HepG2 (cell line): ENCODE measurements around the gene MNAT1. TPM values are rescaled to one million over a fixed set of nuclear protein-coding genes. Genes with fewer than 3 reads are reported as not detected.

Experiments
- ATAC-seq: fragments of 200-7000 bp; cut with Tn5 transposase; 3 replicates; pipeline ENCODE4 v1.9.1; 2020; ENCODE audit warnings: mild to moderate bottlenecking, moderate library complexity
- BruUV-seq: library from RNA; stranded (reverse); fragments of 400-500 nt; replicated peaks from 2 replicates; lab custom pipeline; 2021; lab: Mats Ljungman, UMichigan
- CTCF ChIA-PET: fragments of 300-600 bp; formaldehyde crosslinking; extraction: SDS; loops from one replicate; lab custom pipeline; 2021; ENCODE audit warnings: low total read pairs, inconsistent platforms, low intra/inter-chr PET ratio; lab: Yijun Ruan, JAX
- POLR2A ChIA-PET: fragments of 350-600 bp; sonication (Branson Sonifier 250); formaldehyde crosslinking; loops from one replicate; lab custom pipeline; 2020; ENCODE audit warnings: antibody characterized with exemption, inconsistent platforms; lab: Yijun Ruan, JAX
- DNase-seq: peaks from one replicate; pipeline ENCODE4 v3.0.0-alpha.2; 2015; ENCODE audit warnings: low spot score
- FAIRE-seq: peaks from 3 replicates; lab custom pipeline; 2011; peaks lifted over from hg19 to GRCh38; lab: Jason Lieb, UNC
- H2AFZ ChIP-seq: one replicate; pipeline ENCODE4 v1.6.1; 2011; ENCODE audit warnings: low read length, inconsistent platforms
- H3K27ac ChIP-seq: fragments of 300-600 bp; 3 replicates; pipeline ENCODE4 v1.8.0; 2011; ENCODE audit warnings: mixed run types, mild to moderate bottlenecking, mixed read lengths, low read length, inconsistent platforms; ENCODE audit not compliant: insufficient read depth; ENCODE audit errors: extremely low read length
- H3K27me3 ChIP-seq, 2 experiments: fragments of 200-600 bp in 1 of 2; 2 replicates in 1 of 2; 3 replicates in 1 of 2; pipeline versions ENCODE4 v1.6.0 to v1.8.0; 2011; ENCODE audit warnings: low read length in 2 of 2, mild to moderate bottlenecking in 2 of 2, moderate library complexity in 2 of 2, inconsistent platforms in 1 of 2; ENCODE audit not compliant: insufficient read depth in 2 of 2, control insufficient read depth in 1 of 2
- H3K36me3 ChIP-seq, 2 experiments: fragments of 200-600 bp in 1 of 2; replicated peaks in 1 of 2; 2 replicates in 1 of 2; 3 replicates in 1 of 2; pipeline versions ENCODE4 v1.5.1 to v1.8.0; 2011; ENCODE audit warnings: low read length in 2 of 2, inconsistent platforms in 1 of 2; ENCODE audit not compliant: insufficient read depth in 2 of 2, control insufficient read depth in 1 of 2
- H3K4me1 ChIP-seq: 2 replicates; pipeline ENCODE4 v1.5.1; 2012; ENCODE audit warnings: low read length, inconsistent platforms; ENCODE audit not compliant: insufficient read depth
- H3K4me2 ChIP-seq: 2 replicates; pipeline ENCODE4 v1.6.0; 2011; ENCODE audit warnings: low read depth, low read length, inconsistent platforms
- H3K4me3 ChIP-seq, 3 experiments: fragments of 200-600 bp in 1 of 3; sonication (generic), shearing (Covaris generic) in 1 of 3; replicated peaks in 1 of 3; 2 replicates each; pipeline ENCODE4 v1.5.1; 2011 to 2016; ENCODE audit warnings: low read length in 3 of 3, inconsistent platforms in 2 of 3, low read depth in 2 of 3, mild to moderate bottlenecking in 2 of 3, control low read depth in 1 of 3, mixed read lengths in 1 of 3; ENCODE audit not compliant: insufficient read depth in 1 of 3
- H3K79me2 ChIP-seq: one replicate; pipeline ENCODE4 v1.6.1; 2011; ENCODE audit warnings: low read length, inconsistent platforms; ENCODE audit not compliant: insufficient read depth
- H3K9ac ChIP-seq: 2 replicates; pipeline ENCODE4 v1.6.0; 2011; ENCODE audit warnings: mild to moderate bottlenecking, low read depth, low read length, inconsistent platforms; ENCODE audit not compliant: insufficient read depth
- H3K9me3 ChIP-seq: 2 replicates; pipeline ENCODE4 v1.5.1; 2012; ENCODE audit warnings: mild to moderate bottlenecking, low read length
- H4K20me1 ChIP-seq: 2 replicates; pipeline ENCODE4 v1.6.0; 2011; ENCODE audit warnings: inconsistent platforms, mild to moderate bottlenecking, low read length, moderate library complexity; ENCODE audit not compliant: insufficient read depth
- ERF ChIP-seq: IDR thresholded peaks from 2 replicates; pipeline ENCODE4 v1.6.1; 2018; ENCODE audit warnings: missing biosample characterization, missing genetic modification reagents
- HMGXB4 ChIP-seq, 2 experiments: sonication (generic) in 1 of 2; formaldehyde crosslinking in 1 of 2; IDR thresholded peaks; 2 replicates each; pipeline versions ENCODE4 v1.4.0 to v1.6.1; 2018 to 2020; ENCODE audit warnings: missing genetic modification reagents in 2 of 2, borderline replicate concordance in 1 of 2, low read depth in 1 of 2, mild to moderate bottlenecking in 1 of 2, missing biosample characterization in 1 of 2
- HOXA7 ChIP-seq: sonication (generic); formaldehyde crosslinking; IDR thresholded peaks from 2 replicates; pipeline ENCODE4 v1.8.1; 2022; ENCODE audit warnings: mild to moderate bottlenecking, missing genetic modification reagents, moderate library complexity
- MAFF ChIP-seq: IDR thresholded peaks from 2 replicates; pipeline ENCODE4 v1.6.1; 2011; ENCODE audit warnings: low read depth, low read length, improper control_type of control experiment
- MAFK ChIP-seq, 2 experiments: IDR thresholded peaks in 1 of 2; conservative IDR thresholded peaks in 1 of 2; 2 replicates each; pipeline ENCODE4 v1.6.1; 2011; ENCODE audit warnings: improper control_type of control experiment in 2 of 2, low read length in 2 of 2
- RFX3 ChIP-seq: IDR thresholded peaks from 2 replicates; pipeline ENCODE4 v1.6.1; 2016; ENCODE audit warnings: missing biosample characterization, missing genetic modification reagents
- SIX4 ChIP-seq: sonication (generic); formaldehyde crosslinking; IDR thresholded peaks from 2 replicates; pipeline ENCODE4 v1.4.0; 2020; ENCODE audit warnings: missing genetic modification reagents
- TAF1 ChIP-seq: sonication (generic); formaldehyde crosslinking; IDR thresholded peaks from 2 replicates; pipeline ENCODE4 v1.4.0; 2020; ENCODE audit warnings: missing genetic modification reagents
- ZKSCAN5 ChIP-seq: sonication (generic); formaldehyde crosslinking; IDR thresholded peaks from 2 replicates; pipeline ENCODE4 v1.5.1; 2020; ENCODE audit warnings: mild to moderate bottlenecking, missing genetic modification reagents
- ZNF20 ChIP-seq: sonication (generic); formaldehyde crosslinking; IDR thresholded peaks from 2 replicates; pipeline ENCODE4 v1.4.0; 2020; ENCODE audit warnings: mild to moderate bottlenecking, moderate library complexity, missing genetic modification reagents
- WGBS: methylation state at CpG from one replicate; pipeline ENCODE4 v1.1.6; 2017; ENCODE audit warnings: low lambda C conversion rate; 5-methylcytosine and 5-hydroxymethylcytosine counted together
- in situ Hi-C: cut with HindIII; loops from 2 replicates; pipeline ENCODE4 v1.10.0; 2017; ENCODE audit warnings: low pct_unique_long_range_greater_than_20kb; ENCODE audit not compliant: extremely low pct_ligation_motif_present
- intact Hi-C: fragments of 100-400 bp; cut with micrococcal nuclease; formaldehyde crosslinking; loops from one replicate; pipeline ENCODE4 v1.10.0; 2022; ENCODE audit not compliant: unreplicated experiment
- polyA plus RNA-seq, 8 experiments: library from polyadenylated mRNA; depleted of rRNA in 3 of 8; stranded (reverse) in 7 of 8; unstranded in 1 of 8; fragments of >200 nt; fragmentation: Illumina TruSeq in 4 of 8; extraction: Trizol in 4 of 8; gene quantifications; 2 replicates each; pipeline versions ENCODE4 v1.2.1 to v1.2.3, GENCODE V29; 2011 to 2016; ENCODE audit warnings: low read depth in 4 of 8, missing spikeins in 1 of 8, mixed read lengths in 1 of 8; ENCODE audit not compliant: insufficient read depth in 1 of 8
- total RNA-seq, 5 experiments: library from RNA; depleted of rRNA; stranded (reverse); fragments of >200 nt; fragmentation: Illumina TruSeq; extraction: Trizol; gene quantifications; 2 replicates each; pipeline ENCODE4 v1.2.3, GENCODE V29; 2016; ENCODE audit warnings: low read depth in 1 of 5
- TF ChIP-seq, protein P1 (sequence below): sonication (generic); formaldehyde crosslinking; IDR thresholded peaks from 2 replicates; pipeline ENCODE4 v1.4.0; 2020; ENCODE audit warnings: mild to moderate bottlenecking, missing genetic modification reagents, borderline replicate concordance

MNAT1 gene
- total and polyA plus RNA-seq, 2 of the 13 experiments (the other 11 are each of a cell fraction or from before 2014, with no cell fraction given) = 49.2 to 94.8 TPM

DNA sequence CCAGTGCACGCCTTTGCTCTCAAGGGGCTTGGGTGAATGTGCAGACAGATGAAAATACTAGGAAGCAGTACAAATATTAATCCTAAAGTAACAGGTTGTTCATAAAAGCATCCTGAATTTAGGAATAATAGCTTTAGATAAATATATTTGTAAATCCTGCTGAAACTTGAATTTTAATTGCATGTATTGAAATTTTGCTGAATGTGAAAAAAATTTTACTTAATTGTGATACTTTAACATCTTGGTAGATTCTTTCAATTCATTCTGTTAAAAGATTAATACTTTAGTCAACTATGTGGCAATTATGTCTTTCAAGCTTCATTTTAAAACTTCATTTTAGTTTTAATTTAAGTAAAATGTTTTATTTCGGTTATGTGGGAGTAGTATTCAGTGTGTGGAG lies 251.9 kb downstream of the MNAT1 start:
- ChIA-PET POLR2A (no interaction called here), CTCF (no interaction called here)
- no peak for FAIRE-seq
- Histone ChIP-seq H3K9me3 (no peaks in the 10 kb centered on the region), H3K27ac (no peak overlapping the region), H3K36me3 (peaks cover 0 to 21% of the 10 kb centered on the region in 2 experiments; a peak in 3 of 5 replicates), H3K79me2 (peaks cover 3% of the 10 kb centered on the region), H4K20me1 (no peaks in the 10 kb centered on the region), H3K4me1 (peaks cover 13% of the 10 kb centered on the region), H3K4me3 (no peak overlapping the region), H2AFZ (no peak overlapping the region), H3K9ac (no peak overlapping the region), H3K4me2 (no peak overlapping the region), H3K27me3 (no peaks in the 10 kb centered on the region)
- no peak for DNase-seq
- in situ Hi-C loops (no loop called here), intact Hi-C loops (no loop called here)
- no peak for ATAC-seq
- TF ChIP-seq RFX3 (CRISPR knock-in tag) (no peak), TAF1 (CRISPR knock-in tag) (no peak), MAFF (peak; percentile 33; the same call in 1 of the 2 replicates), HOXA7 (CRISPR knock-in tag) (no peak), MAFK (conservative IDR thresholded peaks at IDR 0.05 in 1 of 2, IDR thresholded peaks at IDR 0.05 in 1 of 2; ENCODE audit: low read length in 2 of 2) (peak; percentile 26 to 63; a peak in 3 of 4 replicates), SIX4 (no peak)
- no TSS peak for BruUV-seq
- WGBS = 98% methylated on average over 2 of the region's 2 CpGs

DNA sequence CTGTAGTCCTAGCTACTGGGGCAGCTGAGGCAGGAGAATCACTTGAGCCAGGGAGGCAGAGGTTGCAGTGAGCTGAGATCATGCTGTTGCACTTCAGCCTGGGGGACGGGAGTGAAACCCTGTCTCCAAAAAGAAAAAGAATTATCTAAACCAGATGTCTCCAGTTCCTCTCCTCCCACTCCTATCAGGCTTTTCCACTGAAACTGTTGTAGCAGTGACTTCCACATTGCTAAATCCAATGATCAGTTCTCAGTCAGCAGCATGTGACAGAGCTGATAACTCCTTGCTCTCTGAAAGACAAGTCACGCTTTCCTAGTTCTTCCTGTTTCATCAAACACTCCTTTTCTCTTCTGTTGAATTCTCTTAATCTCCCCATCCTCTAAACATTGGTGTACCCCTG lies 255.0 kb downstream of the MNAT1 start:
- no peak overlapping the region for H3K27ac ChIP-seq
- ChIA-PET POLR2A (no interaction called here), CTCF (no interaction called here)
- no peak overlapping the region for H3K9ac ChIP-seq
- intact Hi-C loops (no loop called here), in situ Hi-C loops (no loop called here)
- BruUV-seq = no TSS peak
- no peak for DNase-seq
- no peaks in the 10 kb centered on the region for H3K4me1 ChIP-seq
- H3K27me3 ChIP-seq = no peaks in the 10 kb centered on the region
- H3K4me3 ChIP-seq = no peak overlapping the region
- no peaks in the 10 kb centered on the region for H3K79me2 ChIP-seq
- H4K20me1 ChIP-seq = no peaks in the 10 kb centered on the region
- H3K9me3 ChIP-seq = no peaks in the 10 kb centered on the region
- 96% methylated on average over 2 of the region's 2 CpGs for WGBS
- ATAC-seq = no peak
- H3K36me3 ChIP-seq = peaks cover 0 to 30% of the 10 kb centered on the region in 2 experiments; a peak in 3 of 5 replicates
- no peak overlapping the region for H2AFZ ChIP-seq
- no peak overlapping the region for H3K4me2 ChIP-seq
- no peak for FAIRE-seq
- TF ChIP-seq ZNF20 (no peak), ZKSCAN5 (CRISPR knock-in tag) (no peak), ERF (CRISPR knock-in tag) (no peak), HMGXB4 (CRISPR knock-in tag; IDR thresholded peaks at IDR 0.05; ENCODE audit: borderline replicate concordance in 1 of 2, low read depth in 1 of 2) (no peak)
- TF ChIP-seq, protein P1, sequence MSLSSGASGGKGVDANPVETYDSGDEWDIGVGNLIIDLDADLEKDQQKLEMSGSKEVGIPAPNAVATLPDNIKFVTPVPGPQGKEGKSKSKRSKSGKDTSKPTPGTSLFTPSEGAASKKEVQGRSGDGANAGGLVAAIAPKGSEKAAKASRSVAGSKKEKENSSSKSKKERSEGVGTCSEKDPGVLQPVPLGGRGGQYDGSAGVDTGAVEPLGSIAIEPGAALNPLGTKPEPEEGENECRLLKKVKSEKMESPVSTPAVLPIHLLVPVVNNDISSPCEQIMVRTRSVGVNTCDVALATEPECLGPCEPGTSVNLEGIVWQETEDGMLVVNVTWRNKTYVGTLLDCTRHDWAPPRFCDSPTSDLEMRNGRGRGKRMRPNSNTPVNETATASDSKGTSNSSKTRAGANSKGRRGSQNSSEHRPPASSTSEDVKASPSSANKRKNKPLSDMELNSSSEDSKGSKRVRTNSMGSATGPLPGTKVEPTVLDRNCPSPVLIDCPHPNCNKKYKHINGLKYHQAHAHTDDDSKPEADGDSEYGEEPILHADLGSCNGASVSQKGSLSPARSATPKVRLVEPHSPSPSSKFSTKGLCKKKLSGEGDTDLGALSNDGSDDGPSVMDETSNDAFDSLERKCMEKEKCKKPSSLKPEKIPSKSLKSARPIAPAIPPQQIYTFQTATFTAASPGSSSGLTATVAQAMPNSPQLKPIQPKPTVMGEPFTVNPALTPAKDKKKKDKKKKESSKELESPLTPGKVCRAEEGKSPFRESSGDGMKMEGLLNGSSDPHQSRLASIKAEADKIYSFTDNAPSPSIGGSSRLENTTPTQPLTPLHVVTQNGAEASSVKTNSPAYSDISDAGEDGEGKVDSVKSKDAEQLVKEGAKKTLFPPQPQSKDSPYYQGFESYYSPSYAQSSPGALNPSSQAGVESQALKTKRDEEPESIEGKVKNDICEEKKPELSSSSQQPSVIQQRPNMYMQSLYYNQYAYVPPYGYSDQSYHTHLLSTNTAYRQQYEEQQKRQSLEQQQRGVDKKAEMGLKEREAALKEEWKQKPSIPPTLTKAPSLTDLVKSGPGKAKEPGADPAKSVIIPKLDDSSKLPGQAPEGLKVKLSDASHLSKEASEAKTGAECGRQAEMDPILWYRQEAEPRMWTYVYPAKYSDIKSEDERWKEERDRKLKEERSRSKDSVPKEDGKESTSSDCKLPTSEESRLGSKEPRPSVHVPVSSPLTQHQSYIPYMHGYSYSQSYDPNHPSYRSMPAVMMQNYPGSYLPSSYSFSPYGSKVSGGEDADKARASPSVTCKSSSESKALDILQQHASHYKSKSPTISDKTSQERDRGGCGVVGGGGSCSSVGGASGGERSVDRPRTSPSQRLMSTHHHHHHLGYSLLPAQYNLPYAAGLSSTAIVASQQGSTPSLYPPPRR (CRISPR knock-in tag) = no peak
